Lower lobe of right lung (tissue), 2 donors: ENCODE data around the gene COL8A1. TPM values are rescaled to one million over a fixed set of nuclear protein-coding genes. Genes with fewer than 3 reads are reported as not detected.

ENCODE experiments used
- ATAC-seq, 2 donors: fragments of 200-7000 bp; cut with Tn5 transposase; one replicate each; pipeline ENCODE4 v1.9.1; 2020 to 2022; ENCODE audit warnings: mild to moderate bottlenecking in 2 of 2, moderate library complexity in 2 of 2
- DNase-seq: peaks from one replicate; pipeline ENCODE4 v3.0.0-alpha.2; 2020
- H3K27ac ChIP-seq: fragments of 200-600 bp; one replicate; pipeline ENCODE4 v1.8.0; 2022
- H3K27me3 ChIP-seq: fragments of 200-600 bp; one replicate; pipeline ENCODE4 v1.8.0; 2022; ENCODE audit warnings: low read depth
- H3K36me3 ChIP-seq: fragments of 200-600 bp; one replicate; pipeline ENCODE4 v1.8.0; 2022; ENCODE audit warnings: mild to moderate bottlenecking
- H3K4me1 ChIP-seq: fragments of 200-600 bp; one replicate; pipeline ENCODE4 v1.8.0; 2022
- H3K4me3 ChIP-seq: fragments of 200-600 bp; one replicate; pipeline ENCODE4 v1.8.0; 2022; ENCODE audit warnings: mild to moderate bottlenecking
- H3K9me3 ChIP-seq: fragments of 200-600 bp; one replicate; pipeline ENCODE4 v1.8.0; 2022
- CTCF ChIP-seq: fragments of 200-600 bp; IDR thresholded peaks from one replicate; pipeline ENCODE4 v1.8.0; 2022; ENCODE audit warnings: antibody characterized with exemption, mild to moderate bottlenecking
- intact Hi-C: fragments of 100-400 bp; cut with DNase I; formaldehyde crosslinking; loops from one replicate; pipeline ENCODE4 v1.11.0; 2022
- total RNA-seq: library from RNA; stranded (reverse); fragmentation: NEBNext Ultra II Directional; extraction: Animal tissue kit (Norgen Biotek cat#: 25700); gene quantifications from one replicate; pipeline ENCODE4 v1.2.1, GENCODE V29; 2021
- donor health status: DM: no; HTN: yes; CAD: no; lungs with severe emphysema.

The COL8A1 gene
- total RNA-seq, 1 donor from 2014 or later, result 56.1 TPM

DNA sequence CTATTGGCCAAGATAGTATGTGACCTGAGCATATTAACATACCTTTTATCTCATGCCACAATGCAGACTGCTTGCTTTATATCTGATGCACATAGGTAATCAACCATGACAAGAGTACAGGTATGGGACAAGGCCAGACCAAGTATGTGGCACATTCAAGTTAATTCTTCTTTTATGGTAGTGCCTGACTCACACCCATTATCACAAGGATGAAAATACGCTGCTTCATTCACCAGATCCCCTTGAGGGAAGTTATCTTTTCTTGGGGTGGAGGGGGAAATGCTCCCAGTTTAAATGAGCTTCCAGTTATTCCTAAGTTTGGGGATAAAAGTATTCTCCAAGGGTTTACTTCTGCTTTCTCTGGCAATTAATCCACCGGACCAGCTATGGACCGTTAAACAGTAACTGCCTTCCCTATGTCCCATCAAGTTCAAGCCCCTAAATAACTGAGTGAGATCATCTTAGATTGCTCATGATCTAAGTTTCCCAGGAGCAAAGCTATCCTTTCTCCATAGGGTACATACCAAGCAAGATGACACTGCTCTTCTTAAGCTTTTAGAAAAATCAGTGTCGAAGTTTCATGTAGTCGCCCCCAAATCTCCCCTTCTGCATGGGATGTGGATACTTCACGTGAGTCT lies 1.9 kb downstream of the COL8A1 start:
- Histone ChIP-seq H3K4me1 (peaks cover 23% of the 10 kb centered on the region), H3K36me3 (no peaks in the 10 kb centered on the region), H3K4me3 (peak overlapping the region; percentile 62), H3K27me3 (peaks cover 7% of the 10 kb centered on the region), H3K9me3 (no peaks in the 10 kb centered on the region), H3K27ac (no peak overlapping the region)
- no peak for DNase-seq
- ATAC-seq, result no peak
- no peak for TF ChIP-seq CTCF
- intact Hi-C loops, result no loop called here

DNA sequence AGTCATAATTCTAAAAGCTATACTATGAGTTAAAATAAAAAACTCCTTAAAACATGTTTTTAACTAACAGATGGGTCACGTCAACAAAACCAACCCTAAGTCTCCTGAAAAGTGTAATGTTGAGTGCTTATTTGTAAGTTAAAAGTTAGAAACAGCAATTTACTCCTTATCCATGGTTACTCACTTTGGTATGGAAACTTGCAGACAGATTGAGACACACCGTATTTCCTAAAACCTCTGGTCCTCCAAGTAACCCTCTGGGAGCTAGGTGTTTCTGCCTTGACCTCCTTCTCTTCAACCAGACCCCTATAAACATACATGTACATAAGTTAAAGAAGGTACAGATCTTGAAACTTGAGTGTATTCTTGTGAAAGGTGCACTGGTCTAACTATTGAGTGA lies 3.1 kb downstream of the COL8A1 start:
- intact Hi-C loops, result no loop called here
- H3K27me3 ChIP-seq, result peaks cover 7% of the 10 kb centered on the region
- H3K9me3 ChIP-seq, result no peaks in the 10 kb centered on the region
- no peaks in the 10 kb centered on the region for H3K36me3 ChIP-seq
- DNase-seq (no peak), ATAC-seq (no peak)
- H3K4me3 ChIP-seq, result no peak overlapping the region
- H3K27ac ChIP-seq, result no peak overlapping the region
- peaks cover 34% of the 10 kb centered on the region for H3K4me1 ChIP-seq
- no peak for TF ChIP-seq CTCF

GRCh38 chr3:99641982-99642381 lies 3.6 kb downstream of the COL8A1 start:
- Histone ChIP-seq H3K4me1 (peaks cover 32% of the 10 kb centered on the region), H3K36me3 (no peaks in the 10 kb centered on the region), H3K9me3 (no peaks in the 10 kb centered on the region), H3K27ac (no peak overlapping the region), H3K4me3 (no peak overlapping the region), H3K27me3 (peaks cover 2% of the 10 kb centered on the region)
- TF ChIP-seq CTCF, result no peak
- DNase-seq (no peak), ATAC-seq (no peak)
- intact Hi-C loops, result no loop called here

DNA sequence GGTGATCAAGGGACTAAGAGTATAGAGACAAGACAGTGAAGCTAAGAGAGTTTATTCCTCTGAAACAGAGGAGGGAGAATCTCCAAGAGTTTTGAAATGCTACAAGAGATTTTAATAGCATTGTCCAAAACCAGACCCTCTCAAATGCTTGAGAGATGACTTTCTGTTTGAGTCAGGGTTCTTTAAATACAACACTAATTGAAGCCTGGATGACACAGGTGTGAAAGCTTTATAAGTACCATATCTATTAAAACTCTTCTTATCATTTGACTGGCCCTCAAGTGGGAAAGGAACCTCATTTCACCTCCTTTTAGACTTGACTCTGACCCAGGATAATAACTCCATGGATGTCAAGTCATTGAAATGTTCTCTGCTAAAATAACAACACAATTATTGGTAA lies 5.6 kb downstream of the COL8A1 start:
- Histone ChIP-seq H3K4me1 (peaks cover 27% of the 10 kb centered on the region), H3K4me3 (no peak overlapping the region), H3K27me3 (no peaks in the 10 kb centered on the region), H3K9me3 (no peaks in the 10 kb centered on the region), H3K36me3 (no peaks in the 10 kb centered on the region), H3K27ac (no peak overlapping the region)
- ATAC-seq (no peak), DNase-seq (no peak)
- no peak for TF ChIP-seq CTCF
- intact Hi-C loops, result no loop called here

- H3K4me3 ChIP-seq, result no peak overlapping the region
- no peak overlapping the region for H3K27ac ChIP-seq
- H3K27me3 ChIP-seq, result no peaks in the 10 kb centered on the region
- intact Hi-C loops, result no loop called here
- H3K9me3 ChIP-seq, result no peaks in the 10 kb centered on the region
- no peaks in the 10 kb centered on the region for H3K36me3 ChIP-seq
- TF ChIP-seq CTCF, result no peak
- ATAC-seq (no peak), DNase-seq (no peak)
- peaks cover 27% of the 10 kb centered on the region for H3K4me1 ChIP-seq
Measured at GRCh38 chr3:99644746-99645145, 6.4 kb downstream of the COL8A1 start.
